ENCODE results near the gene PRPF19. TPM values are rescaled to one million over a fixed set of nuclear protein-coding genes. Genes with fewer than 3 reads are reported as not detected.

The PRPF19 gene
- total and polyA plus RNA-seq, 2 donors from 2014 or later: 70.7 to 72.1 TPM

- TF ChIP-seq, protein P1, sequence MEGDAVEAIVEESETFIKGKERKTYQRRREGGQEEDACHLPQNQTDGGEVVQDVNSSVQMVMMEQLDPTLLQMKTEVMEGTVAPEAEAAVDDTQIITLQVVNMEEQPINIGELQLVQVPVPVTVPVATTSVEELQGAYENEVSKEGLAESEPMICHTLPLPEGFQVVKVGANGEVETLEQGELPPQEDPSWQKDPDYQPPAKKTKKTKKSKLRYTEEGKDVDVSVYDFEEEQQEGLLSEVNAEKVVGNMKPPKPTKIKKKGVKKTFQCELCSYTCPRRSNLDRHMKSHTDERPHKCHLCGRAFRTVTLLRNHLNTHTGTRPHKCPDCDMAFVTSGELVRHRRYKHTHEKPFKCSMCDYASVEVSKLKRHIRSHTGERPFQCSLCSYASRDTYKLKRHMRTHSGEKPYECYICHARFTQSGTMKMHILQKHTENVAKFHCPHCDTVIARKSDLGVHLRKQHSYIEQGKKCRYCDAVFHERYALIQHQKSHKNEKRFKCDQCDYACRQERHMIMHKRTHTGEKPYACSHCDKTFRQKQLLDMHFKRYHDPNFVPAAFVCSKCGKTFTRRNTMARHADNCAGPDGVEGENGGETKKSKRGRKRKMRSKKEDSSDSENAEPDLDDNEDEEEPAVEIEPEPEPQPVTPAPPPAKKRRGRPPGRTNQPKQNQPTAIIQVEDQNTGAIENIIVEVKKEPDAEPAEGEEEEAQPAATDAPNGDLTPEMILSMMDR (IDR thresholded peaks at IDR 0.05; ENCODE audit: borderline replicate concordance, extremely low read depth, insufficient read depth): no peak
Observed at GRCh38 chr11:60948250-60948649, 41.9 kb upstream of the PRPF19 start.

DNA sequence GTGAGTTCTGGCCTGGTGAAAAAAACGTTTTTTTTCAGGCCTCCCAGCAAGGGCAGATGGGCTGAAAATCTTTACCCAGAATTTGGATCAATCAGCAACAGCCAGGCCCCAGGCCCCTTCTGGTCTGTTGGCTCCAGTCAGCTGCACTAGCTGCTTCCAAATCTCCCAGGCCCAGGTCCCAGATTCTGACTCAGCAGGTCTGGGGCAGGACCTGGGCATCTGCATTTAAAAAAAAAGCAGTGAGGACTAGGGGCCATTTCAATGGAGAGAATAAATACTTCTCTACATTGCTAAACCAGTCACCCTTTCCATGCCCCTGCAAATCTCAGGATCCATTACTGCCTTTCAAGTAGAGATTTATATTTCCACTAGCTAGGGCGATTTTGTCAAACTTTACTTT, 41.3 kb upstream of the PRPF19 start:
- no peak overlapping the region for H3K27ac ChIP-seq (ENCODE audit: low read depth in 2 of 2, low read length in 2 of 2)
- no peak overlapping the region for H3K9ac ChIP-seq (ENCODE audit: low read length in 3 of 3)
- H3K4me3 ChIP-seq (ENCODE audit: low read length in 3 of 3): no peak overlapping the region
- intact Hi-C loops (cut with DNase I): no loop called here
- no peaks in the 10 kb centered on the region for H3K36me3 ChIP-seq (ENCODE audit: control insufficient read depth in 2 of 3, insufficient read depth in 3 of 3, low read length in 3 of 3)
- no peak for FAIRE-seq
- peaks cover 0 to 2% (median 0%) of the 10 kb centered on the region in 3 donors for H3K4me1 ChIP-seq (ENCODE audit: control insufficient read depth in 2 of 3, insufficient read depth in 2 of 3, low read depth in 1 of 3, low read length in 3 of 3)
- TF ChIP-seq, protein P1 (IDR thresholded peaks at IDR 0.05; ENCODE audit: borderline replicate concordance, extremely low read depth, insufficient read depth): no peak
- H3K9me3 ChIP-seq (ENCODE audit: control insufficient read depth in 2 of 3, insufficient read depth in 1 of 3, low read length in 3 of 3): no peaks in the 10 kb centered on the region
- DNase-seq: no peak
- H3K27me3 ChIP-seq (ENCODE audit: control insufficient read depth, insufficient read depth, low read length): no peaks in the 10 kb centered on the region

More at GRCh38 chr11:60948250-60948649, 41.9 kb upstream of the PRPF19 start:
- no peak overlapping the region for H3K9ac ChIP-seq (ENCODE audit: low read length in 3 of 3)
- H3K4me3 ChIP-seq (ENCODE audit: low read length in 3 of 3): no peak overlapping the region
- H3K27ac ChIP-seq (ENCODE audit: low read depth in 2 of 2, low read length in 2 of 2): no peak overlapping the region
- intact Hi-C loops (cut with DNase I): no loop called here
- no peak for DNase-seq
- no peaks in the 10 kb centered on the region for H3K27me3 ChIP-seq (ENCODE audit: control insufficient read depth, insufficient read depth, low read length)
- H3K36me3 ChIP-seq (ENCODE audit: control insufficient read depth in 2 of 3, insufficient read depth in 3 of 3, low read length in 3 of 3): no peaks in the 10 kb centered on the region
- no peak for FAIRE-seq
- peaks cover 0 to 2% (median 0%) of the 10 kb centered on the region in 3 donors for H3K4me1 ChIP-seq (ENCODE audit: control insufficient read depth in 2 of 3, insufficient read depth in 2 of 3, low read depth in 1 of 3, low read length in 3 of 3)
- H3K9me3 ChIP-seq (ENCODE audit: control insufficient read depth in 2 of 3, insufficient read depth in 1 of 3, low read length in 3 of 3): no peaks in the 10 kb centered on the region

DNA sequence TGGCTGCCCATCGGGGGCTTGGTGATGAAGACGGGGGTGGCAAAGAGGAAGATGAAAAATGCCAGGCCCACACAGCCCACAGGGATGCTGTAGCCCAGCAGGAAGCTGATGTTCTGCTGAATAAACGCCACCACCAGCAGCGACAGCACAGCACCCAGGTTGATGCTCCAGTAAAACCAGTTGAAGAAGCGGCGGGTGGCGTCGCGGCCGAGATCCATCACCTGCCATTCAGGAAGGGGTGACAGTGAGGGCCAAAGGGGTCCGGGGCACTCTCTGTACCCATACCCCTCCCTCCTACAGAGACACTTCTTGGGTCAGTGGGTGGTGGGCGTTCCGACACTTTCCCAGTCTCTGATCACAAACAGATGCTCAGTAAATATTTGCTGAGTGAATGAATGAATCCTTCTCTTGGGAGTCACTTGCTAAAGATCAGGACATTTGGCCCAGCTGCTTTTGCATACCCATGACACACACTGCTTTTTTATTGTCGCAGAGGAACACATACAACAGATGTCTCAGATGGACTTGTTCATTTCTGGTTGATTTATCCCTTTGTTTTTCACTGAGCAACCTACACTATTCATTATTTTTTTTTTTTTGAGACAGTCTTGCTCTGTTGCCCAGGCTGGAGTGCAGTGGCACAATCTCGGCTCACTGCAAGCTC, 40.3 kb upstream of the PRPF19 start:
- H3K27me3 ChIP-seq (ENCODE audit: control insufficient read depth, insufficient read depth, low read length): no peaks in the 10 kb centered on the region
- peaks cover 0 to 2% (median 0%) of the 10 kb centered on the region in 3 donors for H3K4me1 ChIP-seq (ENCODE audit: control insufficient read depth in 2 of 3, insufficient read depth in 2 of 3, low read depth in 1 of 3, low read length in 3 of 3)
- no peak overlapping the region for H3K9ac ChIP-seq (ENCODE audit: low read length in 3 of 3)
- H3K4me3 ChIP-seq (ENCODE audit: low read length in 3 of 3): no peak overlapping the region
- H3K27ac ChIP-seq (ENCODE audit: low read depth in 2 of 2, low read length in 2 of 2): no peak overlapping the region
- DNase-seq (no peak), FAIRE-seq (no peak)
- no peaks in the 10 kb centered on the region for H3K9me3 ChIP-seq (ENCODE audit: control insufficient read depth in 2 of 3, insufficient read depth in 1 of 3, low read length in 3 of 3)
- TF ChIP-seq, protein P1 (IDR thresholded peaks at IDR 0.05; ENCODE audit: borderline replicate concordance, extremely low read depth, insufficient read depth): no peak
- H3K36me3 ChIP-seq (ENCODE audit: control insufficient read depth in 2 of 3, insufficient read depth in 3 of 3, low read length in 3 of 3): no peaks in the 10 kb centered on the region
- intact Hi-C loops (cut with DNase I): no loop called here
